RPMI8226 (cell line): Measurements from ENCODE around the gene MBNL1.
A peak's percentile ranks its signal among the peaks of the same experiment; 100 is the strongest.

ENCODE experiments used
- DNase-seq: peaks from one replicate; pipeline ENCODE4 v3.0.0-alpha.2; 2015

The MBNL1 gene

DNA sequence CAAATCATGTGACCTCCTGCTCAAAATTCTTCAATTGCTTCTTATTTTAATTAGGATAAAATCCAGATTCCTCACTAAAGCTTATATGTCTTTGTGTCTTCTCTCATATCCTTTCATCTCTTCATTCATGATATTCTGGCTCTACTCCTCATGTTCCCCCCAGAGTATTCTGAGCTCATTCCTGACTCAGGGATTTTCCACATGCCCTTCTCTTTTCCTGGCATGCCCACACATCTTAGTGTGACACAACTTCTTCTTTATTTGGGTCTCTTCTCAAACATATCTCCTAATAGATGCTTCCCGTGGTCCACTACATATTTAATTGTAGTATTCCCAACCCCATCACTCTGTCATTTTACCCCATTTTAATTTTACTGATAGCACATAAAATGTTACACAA is 15.2 kb upstream of the MBNL1 start:
- DNase-seq, result no peak

DNA sequence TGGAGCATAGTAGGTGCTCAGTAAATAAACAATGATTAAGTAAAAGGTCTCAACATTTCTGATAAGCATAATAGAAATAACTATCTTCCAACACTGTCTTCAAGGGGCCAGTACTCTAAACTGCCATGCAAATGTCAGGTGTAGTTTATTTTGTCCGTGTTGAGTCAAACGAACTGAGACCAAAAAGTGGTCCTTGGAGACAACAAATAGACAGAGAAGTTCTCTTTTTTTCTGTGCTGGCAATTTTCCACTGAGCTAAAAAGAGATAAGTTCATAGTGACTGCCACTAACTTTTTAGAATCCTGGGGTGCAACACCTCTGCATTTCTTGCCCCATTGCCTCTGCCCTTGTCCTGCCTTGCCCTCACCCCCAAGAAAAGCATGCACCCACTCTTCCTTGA is 14.7 kb upstream of the MBNL1 start:
- no peak for DNase-seq

DNA sequence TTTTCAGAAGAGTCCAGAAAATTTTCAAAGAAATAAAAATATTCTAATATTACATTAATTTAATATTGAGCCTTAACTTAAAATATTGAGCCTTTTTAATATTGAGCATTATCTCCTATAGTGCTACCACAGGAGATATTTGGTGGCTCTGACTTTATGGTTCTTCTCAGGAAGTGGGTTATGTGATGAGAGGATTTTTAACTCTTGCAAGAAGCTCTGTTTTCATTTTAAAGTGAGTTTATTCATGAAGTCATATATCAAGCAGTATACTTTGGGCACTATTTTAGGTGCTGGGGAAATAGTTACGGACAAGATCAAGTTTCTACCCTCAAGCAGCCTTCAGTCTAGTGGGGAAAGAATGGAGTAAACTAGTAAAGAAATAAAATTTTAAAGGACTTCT is 13.4 kb upstream of the MBNL1 start:
- no peak for DNase-seq

DNA sequence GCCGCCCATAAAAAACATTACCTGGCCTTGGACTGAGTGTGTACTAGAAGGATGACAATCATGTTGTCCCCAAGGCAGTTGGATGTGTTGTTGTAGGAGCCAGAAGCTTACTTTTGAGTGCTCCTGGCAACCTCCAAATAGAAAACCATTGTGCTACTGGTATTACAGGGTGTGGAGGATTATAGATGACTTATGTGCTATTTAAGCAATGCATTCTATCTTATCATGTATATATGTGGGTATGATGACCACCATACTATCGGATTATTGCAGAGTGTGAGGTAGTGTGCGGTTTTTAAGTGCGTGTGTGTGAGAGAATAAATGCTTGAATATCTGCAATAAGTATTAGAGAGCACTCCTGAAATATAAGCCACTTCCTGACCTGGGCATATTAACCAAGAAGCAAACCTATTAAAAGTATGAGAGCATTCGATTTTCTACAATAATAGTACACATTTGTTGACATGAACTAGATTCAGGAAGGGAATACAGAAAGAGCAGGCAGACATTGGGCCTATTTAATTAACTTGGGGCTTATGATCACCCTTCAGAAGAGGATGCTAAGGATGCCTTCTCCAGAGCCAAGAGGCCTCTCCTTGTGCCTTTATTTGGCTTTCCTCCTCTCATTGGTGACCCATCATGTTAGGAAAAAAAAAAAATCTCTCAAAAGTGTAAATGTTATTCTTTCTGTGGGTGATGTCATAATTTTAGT is 11.7 kb upstream of the MBNL1 start:
- no peak for DNase-seq

DNA sequence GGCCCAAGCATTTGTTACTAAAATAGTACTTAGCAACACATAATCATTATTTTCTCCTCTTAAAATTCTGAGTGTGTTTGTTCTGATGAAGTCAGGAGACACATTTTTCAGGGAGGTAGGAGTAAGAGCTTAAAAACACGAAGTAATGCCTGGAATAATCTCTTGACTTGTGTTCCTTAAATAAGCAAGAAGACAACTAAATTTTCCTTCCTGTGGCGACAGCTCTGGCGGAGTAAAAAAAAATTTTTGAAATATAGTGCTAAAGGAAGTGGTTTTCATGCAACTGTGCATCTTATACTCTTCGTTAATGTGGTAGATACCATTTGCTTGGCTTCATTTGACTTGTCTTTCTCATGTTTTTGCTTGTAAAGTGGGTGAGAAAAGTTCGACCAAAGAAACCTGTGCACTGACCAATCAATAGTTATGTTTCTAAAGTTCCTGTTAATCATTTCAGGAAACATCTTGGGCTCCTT is 11.1 kb upstream of the MBNL1 start:
- no peak for DNase-seq

DNA sequence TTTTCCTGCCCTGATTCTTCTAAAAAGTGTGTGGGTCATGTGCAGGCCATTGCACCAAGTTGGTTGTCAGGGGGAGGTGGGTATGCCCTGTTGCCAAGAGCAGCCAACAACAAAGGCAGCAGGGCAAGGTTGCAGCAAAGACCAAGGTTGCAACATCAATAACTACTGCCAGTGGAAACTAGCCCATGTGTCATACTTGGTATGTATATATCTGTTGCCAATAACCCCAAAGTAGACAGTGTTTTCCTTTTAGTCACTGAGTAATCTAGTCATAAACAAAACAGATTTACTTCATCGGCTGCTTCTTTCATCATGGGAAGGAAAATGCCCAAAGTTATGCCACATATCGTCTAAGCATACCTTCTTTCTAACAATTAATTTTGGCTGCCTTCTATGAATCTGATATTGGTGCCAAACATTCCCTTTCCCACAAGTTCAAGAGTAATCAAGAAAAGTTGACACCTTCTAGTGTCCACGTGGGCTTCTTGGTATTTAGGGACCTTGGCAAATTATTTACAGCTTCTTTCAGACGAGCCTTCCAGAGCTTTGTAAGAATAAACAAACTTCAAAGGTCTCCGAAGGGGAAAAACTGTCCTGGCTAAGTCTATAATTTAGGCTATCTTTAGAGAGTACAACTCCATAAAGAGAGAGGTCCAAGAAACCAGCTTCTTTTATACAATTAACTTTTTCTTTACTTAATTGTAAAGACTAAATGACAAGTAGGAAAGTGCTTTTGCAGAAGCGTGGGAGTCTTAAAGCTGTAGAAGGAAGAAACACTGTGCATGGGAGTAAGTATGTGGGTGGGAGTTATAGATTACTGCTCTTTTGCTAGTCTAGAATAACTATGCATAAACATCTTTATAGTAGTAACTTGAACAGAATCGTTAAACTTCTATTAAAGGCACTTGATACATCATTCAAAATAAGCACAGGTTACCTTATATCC is 10.0 kb upstream of the MBNL1 start:
- DNase-seq, result no peak

DNA sequence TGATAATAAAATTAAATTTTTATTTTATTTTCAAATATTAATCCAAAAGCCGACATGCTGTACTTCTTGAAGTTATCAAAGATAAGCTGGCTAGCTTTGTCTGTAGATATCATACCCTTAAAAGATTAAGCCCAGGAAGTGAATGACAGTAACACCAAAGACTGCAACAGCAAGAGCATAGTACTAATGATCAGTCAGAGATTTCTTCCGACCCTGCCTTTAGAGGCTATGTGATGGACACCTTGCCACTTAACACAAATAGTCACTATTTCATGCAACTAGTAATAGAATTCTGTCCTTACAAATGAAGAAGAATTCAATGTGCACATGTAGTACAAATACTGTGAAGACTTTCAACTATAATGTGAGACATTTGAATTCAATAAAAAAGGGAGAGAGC is 9.3 kb upstream of the MBNL1 start:
- no peak for DNase-seq

DNA sequence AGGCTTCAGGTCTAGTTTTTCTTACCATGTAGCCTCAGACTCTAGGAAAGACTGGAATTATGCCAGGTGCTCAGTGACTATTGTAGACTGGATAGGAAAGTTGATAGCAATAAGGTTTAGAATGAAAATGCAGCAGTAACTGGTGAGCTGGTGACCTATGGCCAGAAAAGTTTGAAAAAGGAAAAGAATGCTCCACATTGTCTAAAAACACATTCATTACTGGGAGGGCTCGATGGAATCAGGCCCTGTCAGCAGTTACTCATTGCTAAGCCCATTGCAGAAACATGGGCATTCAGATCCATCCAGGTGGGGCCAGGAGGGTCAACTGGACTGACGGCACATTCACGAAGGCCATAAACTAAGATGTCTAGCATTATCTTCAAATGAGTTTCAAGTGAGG is 8.7 kb upstream of the MBNL1 start:
- DNase-seq, result no peak

DNA sequence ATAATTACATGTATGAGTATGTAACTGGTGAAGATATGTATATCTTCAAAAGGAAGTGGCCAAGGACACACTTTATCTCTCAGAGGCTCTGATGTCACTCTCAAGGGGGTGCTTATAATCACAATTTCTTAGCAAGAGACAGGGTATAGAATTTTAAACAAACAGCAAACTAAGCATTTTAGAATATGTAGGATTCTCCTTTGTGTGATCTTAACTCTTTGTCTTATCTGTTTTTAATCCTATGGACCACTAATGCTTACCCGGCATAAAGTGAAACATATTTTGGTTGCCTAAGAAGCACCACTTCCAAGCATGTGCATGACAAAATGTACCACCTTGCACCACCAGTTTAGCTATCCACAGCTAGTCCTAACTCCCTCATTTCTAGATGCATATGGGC is 8.2 kb upstream of the MBNL1 start:
- DNase-seq, result no peak

DNA sequence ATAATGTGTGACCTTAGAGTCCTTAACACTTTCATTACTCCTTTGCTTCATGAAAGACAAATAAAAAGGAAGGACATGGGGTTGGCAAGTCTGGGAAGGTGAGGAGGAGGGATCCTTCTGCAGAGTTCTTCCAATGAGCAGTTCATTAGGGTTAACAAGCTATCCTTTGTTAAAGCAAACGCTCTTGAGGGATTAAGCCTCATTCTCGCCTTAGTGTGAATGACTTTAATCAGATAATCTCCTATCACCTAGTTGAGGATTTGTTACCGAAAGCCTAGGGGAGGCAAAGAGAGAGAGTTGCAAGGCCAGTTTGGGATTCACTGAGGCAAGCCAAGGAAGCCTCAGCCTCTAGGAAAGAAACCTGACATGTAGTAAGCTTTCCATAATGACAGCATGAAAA is 7.4 kb upstream of the MBNL1 start:
- DNase-seq, result no peak

DNA sequence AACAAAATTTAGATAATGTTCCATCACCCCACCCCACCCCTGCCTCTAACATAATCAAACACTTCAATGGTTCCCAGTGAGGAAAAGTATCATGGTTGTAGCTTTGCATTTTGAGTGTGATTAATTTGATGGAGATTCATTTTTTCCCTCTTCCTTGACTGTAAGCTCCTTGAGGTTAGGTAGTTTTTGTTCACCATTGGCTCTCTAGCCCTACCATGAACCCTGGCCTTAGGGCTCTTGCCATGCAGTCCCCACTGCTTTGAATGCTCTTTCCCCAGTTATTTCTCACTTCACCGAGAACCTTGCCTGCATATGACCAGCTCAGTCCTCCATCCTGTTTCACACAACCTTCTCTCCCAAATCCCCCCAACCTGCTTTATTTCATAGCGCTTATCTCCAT is 5.0 kb upstream of the MBNL1 start:
- DNase-seq, result no peak

DNA sequence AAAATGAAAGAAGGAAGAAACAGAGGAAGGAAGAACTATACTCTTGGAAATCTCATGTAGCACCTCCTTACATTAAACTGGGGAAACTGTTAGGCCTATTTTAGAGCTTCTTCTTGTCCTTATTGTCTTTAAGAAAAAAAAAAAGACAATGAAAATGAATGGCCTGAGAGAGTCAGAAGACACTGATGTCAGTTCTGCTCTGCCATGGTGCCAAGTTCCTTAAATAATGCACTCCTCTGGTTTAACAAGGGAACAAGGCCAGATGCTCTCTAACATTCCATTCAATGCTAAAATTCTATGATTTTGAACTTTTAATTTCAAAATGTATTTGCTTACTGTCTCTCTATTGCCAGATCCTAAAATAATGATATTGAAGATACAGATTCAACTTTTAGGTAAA is 4.4 kb upstream of the MBNL1 start:
- no peak for DNase-seq

DNA sequence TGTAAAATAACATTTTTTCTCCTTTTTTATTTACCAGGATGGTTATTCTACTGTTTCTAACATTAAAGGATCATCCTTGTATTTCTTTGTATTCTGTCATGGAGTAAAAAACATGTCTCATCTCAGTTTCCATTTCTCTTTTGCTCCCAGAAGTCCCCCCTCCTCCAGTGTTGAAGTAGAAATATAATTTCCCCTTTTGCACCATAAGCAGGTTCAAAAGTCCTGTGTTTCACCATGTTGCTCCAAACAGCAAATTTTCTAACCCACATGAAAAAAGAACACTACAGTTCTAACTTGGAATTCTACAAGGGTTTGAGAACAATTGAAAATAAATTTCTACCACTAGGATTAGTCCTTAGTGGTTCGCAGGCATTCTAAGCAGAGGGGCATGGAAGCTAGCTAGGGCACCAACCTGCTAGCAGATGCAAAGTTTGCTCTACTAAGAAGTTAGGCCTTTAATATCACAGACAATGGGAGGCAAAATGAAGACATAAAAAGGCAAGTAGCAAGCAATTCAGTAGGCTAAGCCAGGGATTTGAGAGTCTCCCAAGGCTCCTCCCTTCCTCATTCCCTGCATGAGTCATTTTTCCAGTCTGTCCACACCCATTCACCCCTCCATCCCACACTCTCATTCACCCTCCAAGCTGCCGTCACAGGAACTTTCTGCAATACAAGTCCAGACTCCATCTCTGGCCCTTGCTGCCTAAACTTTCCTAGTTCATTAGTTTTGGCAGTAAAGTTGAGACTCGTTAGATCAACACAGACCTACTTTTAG is 2.3 kb upstream of the MBNL1 start:
- peak; percentile 55 for DNase-seq

DNA sequence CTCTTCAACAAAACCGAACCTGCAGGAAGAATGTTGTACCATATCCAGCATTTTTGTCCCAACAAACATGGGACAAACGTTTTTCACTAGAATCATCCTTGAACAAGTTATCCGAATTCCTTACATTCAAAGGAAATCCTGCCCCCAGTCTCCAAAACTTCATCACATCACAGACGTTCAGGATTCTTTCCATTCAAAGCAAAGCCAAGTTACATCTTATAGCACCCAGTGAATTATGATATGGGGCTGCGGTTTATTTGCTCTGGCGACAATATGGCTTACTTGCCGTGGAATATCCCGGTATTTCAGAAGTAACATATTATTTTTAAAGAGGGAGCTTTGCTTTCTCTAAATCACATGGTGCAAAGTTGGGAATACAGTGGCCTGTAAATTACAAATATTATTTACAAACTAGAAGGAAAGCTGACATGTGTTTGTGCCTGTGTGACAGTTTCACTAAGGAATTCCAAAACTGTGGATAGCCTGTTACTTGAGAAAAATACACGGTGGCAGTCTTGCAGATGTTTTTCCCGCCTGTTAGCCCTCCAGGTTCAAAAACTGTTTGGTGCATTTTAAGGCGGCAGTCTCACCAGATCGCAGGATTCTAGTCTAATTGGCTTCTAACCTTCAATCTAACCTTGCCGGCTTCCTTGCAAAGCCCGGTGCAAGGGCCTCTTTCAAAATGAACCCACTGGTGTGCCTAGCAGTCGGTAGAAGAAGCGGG is 736 bp upstream of the MBNL1 start:
- no peak for DNase-seq

DNA sequence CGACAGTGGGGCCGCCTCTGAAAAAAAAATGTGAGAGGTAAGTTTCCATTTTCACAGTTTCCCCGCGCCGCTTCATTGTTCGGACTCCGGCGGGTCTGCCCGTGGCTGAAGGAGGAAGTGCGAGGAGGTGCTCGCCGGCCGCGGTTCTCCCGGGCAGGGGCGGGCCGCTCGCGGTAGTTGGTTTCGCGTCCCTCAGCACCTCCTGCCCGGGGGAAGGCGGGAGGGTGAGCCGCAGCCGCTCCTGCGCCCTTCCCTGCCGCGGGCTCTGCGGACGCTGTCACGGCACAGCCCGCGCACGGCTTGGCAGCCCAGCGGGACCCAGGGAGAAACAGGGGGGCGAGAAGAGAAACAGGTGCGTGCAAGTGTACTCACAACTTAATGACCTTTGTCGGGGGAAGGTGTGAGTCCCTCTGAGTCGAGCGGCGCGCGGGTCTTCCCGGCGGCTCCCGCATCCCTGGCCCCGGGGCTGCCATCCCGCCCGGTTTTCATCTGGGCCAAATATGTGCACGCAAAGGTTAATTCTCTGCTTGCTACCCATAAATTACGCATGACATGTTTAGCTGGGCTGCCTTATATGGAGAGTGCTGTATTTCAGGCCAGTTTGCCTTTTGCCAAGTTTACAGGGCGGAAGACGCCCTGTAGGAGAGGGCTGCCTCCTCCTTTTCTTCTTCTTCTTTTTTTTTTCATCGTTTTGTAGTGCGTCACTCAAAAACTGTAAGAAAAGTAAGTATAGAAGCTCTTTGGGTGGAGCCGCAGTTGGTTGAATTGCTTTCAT is 514 bp downstream of the MBNL1 start:
- DNase-seq, result peak; percentile 66

DNA sequence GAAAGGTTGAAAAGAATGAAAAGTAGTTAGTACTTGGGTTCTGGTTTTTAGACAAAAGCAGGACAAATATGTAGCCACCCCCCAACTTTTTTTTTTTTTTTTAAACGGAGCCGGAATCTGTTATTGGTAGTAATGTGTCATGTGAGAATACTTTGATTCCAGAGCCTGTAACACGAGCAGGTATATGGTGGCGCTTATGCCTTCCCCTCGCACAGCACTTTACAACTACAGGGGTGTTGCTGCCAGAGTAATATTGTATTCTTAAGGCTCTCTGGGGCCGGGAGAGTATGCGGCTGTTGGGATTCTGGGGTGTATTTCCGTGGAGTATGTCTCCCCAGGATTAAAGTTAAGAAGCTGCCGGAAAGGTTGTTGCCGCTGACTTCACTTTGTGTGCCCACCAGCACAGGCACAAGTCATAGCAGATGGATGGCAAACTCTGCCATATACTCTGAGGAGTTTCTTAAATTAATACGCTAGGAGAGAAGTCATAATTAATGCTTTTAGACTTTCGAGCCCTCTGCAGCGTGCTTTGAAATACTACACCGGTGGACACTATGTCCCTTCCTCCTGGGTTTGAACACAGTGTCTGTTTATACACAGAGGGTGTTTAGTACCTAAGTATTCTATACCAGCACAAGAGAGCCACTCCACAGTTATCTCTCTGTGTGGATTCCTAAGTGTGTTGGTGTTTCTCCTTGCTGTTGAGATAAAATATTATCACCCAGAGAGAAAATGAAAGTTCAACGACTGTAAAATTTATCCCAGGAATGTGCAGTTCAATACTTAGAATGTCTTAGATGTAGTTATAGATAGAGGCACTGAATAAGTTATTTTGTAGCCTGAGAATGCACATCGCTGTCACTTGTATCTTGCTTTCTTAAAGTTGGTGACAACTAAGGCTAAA is 1.4 kb downstream of the MBNL1 start:
- DNase-seq, result peak; percentile 70

DNA sequence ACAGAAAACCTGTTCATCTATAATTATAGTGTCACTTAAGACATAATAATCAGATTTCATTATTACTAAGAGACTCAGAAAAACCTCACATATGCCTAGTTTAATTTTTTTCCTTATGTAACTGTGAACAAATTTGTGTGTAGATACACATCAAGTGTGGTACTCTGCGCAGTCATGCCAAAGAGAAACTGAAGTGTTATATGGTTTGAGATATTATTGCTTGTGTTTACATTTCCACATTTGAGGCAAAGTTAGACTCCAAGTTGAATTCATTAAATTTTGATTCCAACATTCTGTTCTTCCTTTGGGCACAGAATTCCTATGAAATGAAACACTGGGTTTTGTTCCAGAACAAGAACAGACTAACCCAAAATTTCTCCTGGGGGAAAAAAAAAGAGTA is 2.2 kb downstream of the MBNL1 start:
- peak; percentile 59 for DNase-seq

DNA sequence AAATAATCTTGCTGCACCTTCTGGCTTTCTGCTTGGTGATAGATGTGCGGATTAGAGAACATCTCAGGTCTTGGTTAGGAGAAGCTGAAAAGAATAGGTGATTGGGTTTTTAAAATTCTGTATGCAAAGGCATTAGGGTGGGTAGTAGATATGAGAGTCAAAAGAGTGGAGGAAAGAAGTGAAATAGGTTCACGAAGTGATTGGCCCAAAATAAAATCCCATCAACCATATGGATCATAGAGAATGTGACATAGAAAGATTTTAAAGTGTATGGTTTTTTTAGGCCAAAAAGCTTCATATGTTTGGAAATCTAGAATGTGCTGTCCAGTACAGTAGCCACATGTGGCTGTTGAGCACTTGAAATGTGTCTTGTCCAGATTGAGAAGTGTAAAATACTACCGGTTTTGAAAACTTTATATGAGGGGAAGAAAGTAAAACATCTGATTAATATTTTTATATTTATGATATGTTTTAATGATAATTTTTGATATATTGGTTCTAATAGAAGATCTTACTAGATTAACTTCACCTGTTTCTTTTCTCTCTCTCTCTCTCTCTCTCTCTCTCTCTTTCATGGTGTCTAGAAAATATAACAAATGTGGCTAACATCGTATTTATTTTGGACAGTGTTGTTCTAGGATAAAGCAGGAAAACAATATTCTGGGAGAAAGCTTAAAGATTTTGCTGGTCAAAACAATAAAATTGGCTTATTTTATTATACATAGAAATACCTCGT is 2.9 kb downstream of the MBNL1 start:
- peak; percentile 55 for DNase-seq

DNA sequence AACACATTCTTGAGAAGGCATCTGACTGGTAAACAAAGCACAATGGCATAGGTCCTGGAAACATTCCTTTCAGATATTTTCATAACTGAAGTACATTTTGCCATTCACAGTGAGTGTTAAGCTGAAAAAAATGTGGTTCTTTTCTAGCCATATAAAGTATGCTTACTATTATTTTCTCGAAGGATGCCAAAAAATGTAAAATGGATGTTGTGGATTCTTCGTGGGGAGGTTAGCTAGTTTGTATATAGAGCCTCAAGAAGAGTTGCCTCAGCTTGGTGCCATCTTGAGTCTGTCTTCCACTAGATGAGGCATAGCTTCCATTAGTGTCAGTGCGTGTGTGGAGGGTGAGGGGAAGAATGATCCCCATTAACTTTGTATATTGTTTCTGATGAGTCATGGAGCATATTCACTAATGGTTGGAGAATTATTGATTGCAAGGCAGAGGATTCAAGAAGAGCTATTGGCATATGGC is 4.1 kb downstream of the MBNL1 start:
- peak; percentile 76 for DNase-seq

DNA sequence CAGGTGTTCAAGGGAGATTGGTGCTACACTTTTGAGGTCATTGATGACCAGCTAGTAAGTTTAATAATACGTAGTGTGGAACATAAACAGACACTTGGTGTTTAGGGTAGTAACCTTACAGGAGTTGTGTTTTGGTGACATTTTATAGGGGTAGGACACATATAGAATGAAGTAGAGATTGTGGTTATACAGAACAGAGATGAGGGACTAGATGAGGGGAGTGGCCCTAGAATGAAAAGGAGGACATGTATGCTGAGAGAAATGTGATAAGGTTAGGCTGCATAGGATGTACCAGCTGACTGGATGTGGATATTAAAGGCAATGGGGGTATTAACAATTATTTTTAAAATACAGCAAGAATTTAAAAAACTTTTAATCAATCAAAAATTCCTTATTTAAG is 8.0 kb downstream of the MBNL1 start:
- peak; percentile 35 for DNase-seq
